Prostate gland (tissue), 2 donors: ENCODE data around the gene SUMF1. TPM values are rescaled to one million over a fixed set of nuclear protein-coding genes. Genes with fewer than 3 reads are reported as not detected.

Source experiments
- DNase-seq: peaks from one replicate; pipeline ENCODE4 v3.0.0-alpha.2; 2019; ENCODE audit warnings: low spot score
- H3K27ac ChIP-seq, 2 donors: fragments of 200-600 bp; sonication (generic); 2 replicates each; pipeline ENCODE4 v1.5.1; 2017 to 2019
- H3K27me3 ChIP-seq: fragments of 200-600 bp; sonication (generic); replicated peaks from 2 replicates; pipeline ENCODE4 v1.5.1; 2019; ENCODE audit not compliant: insufficient read depth
- H3K36me3 ChIP-seq, 2 donors: fragments of 200-600 bp; sonication (generic); 1 replicate in 1 of 2; 2 replicates in 1 of 2; pipeline versions ENCODE4 v1.5.1 to v1.8.1; 2017 to 2019
- H3K4me1 ChIP-seq: fragments of 200-600 bp; sonication (generic); replicated peaks from 2 replicates; pipeline ENCODE4 v1.5.1; 2019
- H3K4me3 ChIP-seq, 2 donors: fragments of 200-600 bp; sonication (generic); 2 replicates each; pipeline ENCODE4 v1.5.1; 2017 to 2019
- H3K9me3 ChIP-seq: fragments of 200-600 bp; sonication (generic); 2 replicates; pipeline ENCODE4 v1.5.1; 2017
- CTCF ChIP-seq, 4 experiments: fragments of 200-600 bp in 2 of 4; fragments of 450-650 bp in 2 of 4; sonication (generic) in 2 of 4; IDR thresholded peaks; 1 replicate in 3 of 4; 2 replicates in 1 of 4; pipeline ENCODE4 v1.5.1; 2016 to 2019; ENCODE audit warnings: antibody characterized with exemption in 4 of 4, mild to moderate bottlenecking in 2 of 4, moderate library complexity in 2 of 4
- POLR2A ChIP-seq: fragments of 450-650 bp; IDR thresholded peaks from one replicate; pipeline ENCODE4 v1.6.1; 2016; ENCODE audit warnings: antibody characterized with exemption, mild to moderate bottlenecking
- POLR2AphosphoS5 ChIP-seq: sonication (generic); formaldehyde crosslinking; IDR thresholded peaks from one replicate; pipeline ENCODE4 v1.6.1; 2017; ENCODE audit warnings: antibody characterized with exemption
- WGBS: methylation state at CpG from one replicate; pipeline ENCODE4 v1.1.5; 2018; 5-methylcytosine and 5-hydroxymethylcytosine counted together
- intact Hi-C: fragments of 100-400 bp; cut with DNase I; formaldehyde crosslinking; loops from one replicate; pipeline ENCODE4 v1.14.2; 2022
- total RNA-seq, 2 donors: library from RNA; depleted of rRNA; stranded (reverse); fragments of >200 nt; gene quantifications; one replicate each; pipeline ENCODE4 v1.1.0, GENCODE V29; 2016

SUMF1 gene
- total RNA-seq: 10 to 100 TPM; 58.5 to 59.1 TPM

GRCh38 chr3:4466741-4467521, at the start of gene SUMF1:
SUMF1 (minus strand) TSS chr3:4467269; CDS start chr3:4467245, 24 bp downstream.
- no peaks in the 10 kb centered on the region for H3K36me3 ChIP-seq
- H3K9me3 ChIP-seq: no peaks in the 10 kb centered on the region
- H3K4me3 ChIP-seq: peak within 1 kb of the TSS; percentile 85 to 88
- no peaks in the 10 kb centered on the region for H3K4me1 ChIP-seq
- H3K27ac ChIP-seq: peak within 1 kb of the TSS; percentile 79
- intact Hi-C loops: no loop called here
- TF ChIP-seq POLR2AphosphoS5 (peak; percentile 88), CTCF (IDR thresholded peaks at IDR 0.05) (no peak), POLR2A (peak; percentile 36)
- WGBS: 2% methylated on average over 38 of the region's 47 CpGs
- H3K27me3 ChIP-seq: no peaks in the 10 kb centered on the region
- peak; percentile 71 for DNase-seq

- no peak overlapping the region for H3K27ac ChIP-seq
- TF ChIP-seq POLR2A (no peak), POLR2AphosphoS5 (no peak), CTCF (IDR thresholded peaks at IDR 0.05) (no peak)
- H3K4me1 ChIP-seq: no peaks in the 10 kb centered on the region
- intact Hi-C loops: no loop called here
- H3K27me3 ChIP-seq: no peaks in the 10 kb centered on the region
- H3K36me3 ChIP-seq: no peaks in the 10 kb centered on the region
- no peak for DNase-seq
- H3K4me3 ChIP-seq: no peak overlapping the region
- WGBS: 48% methylated on average over 7 of the region's 7 CpGs
- no peaks in the 10 kb centered on the region for H3K9me3 ChIP-seq
Observed at GRCh38 chr3:4515916-4516579, 49.0 kb upstream of the SUMF1 start.

- no peak overlapping the region for H3K27ac ChIP-seq
- WGBS: 45% methylated on average over 1 of the region's 1 CpG
- TF ChIP-seq POLR2AphosphoS5: no peak
- no peak for TF ChIP-seq POLR2A
- TF ChIP-seq CTCF (IDR thresholded peaks at IDR 0.05): no peak
- no peaks in the 10 kb centered on the region for H3K27me3 ChIP-seq
- no peaks in the 10 kb centered on the region for H3K4me1 ChIP-seq
- intact Hi-C loops: no loop called here
- H3K36me3 ChIP-seq: no peaks in the 10 kb centered on the region
- H3K9me3 ChIP-seq: no peaks in the 10 kb centered on the region
- DNase-seq: no peak
- H3K4me3 ChIP-seq: no peak overlapping the region
Observed at GRCh38 chr3:4514916-4515315, 47.8 kb upstream of the SUMF1 start.

GRCh38 chr3:4514321-4514720, 47.3 kb upstream of the SUMF1 start:
- H3K27me3 ChIP-seq: no peaks in the 10 kb centered on the region
- no peak overlapping the region for H3K27ac ChIP-seq
- no peak for TF ChIP-seq POLR2AphosphoS5
- no peak for TF ChIP-seq CTCF (IDR thresholded peaks at IDR 0.05)
- TF ChIP-seq POLR2A: no peak
- intact Hi-C loops: no loop called here
- no peaks in the 10 kb centered on the region for H3K4me1 ChIP-seq
- no peak overlapping the region for H3K4me3 ChIP-seq
- DNase-seq: no peak
- WGBS: 78% methylated on average over 5 of the region's 5 CpGs
- no peaks in the 10 kb centered on the region for H3K9me3 ChIP-seq
- no peaks in the 10 kb centered on the region for H3K36me3 ChIP-seq
